ENCODE results near the gene USH1G. TPM values are rescaled to one million over a fixed set of nuclear protein-coding genes. Genes with fewer than 3 reads are reported as not detected.

The USH1G gene
- polyA plus RNA-seq, 1 donor (not counting 4 experiments of a cell fraction or from before 2014, with no cell fraction given): 0.34 TPM

DNA sequence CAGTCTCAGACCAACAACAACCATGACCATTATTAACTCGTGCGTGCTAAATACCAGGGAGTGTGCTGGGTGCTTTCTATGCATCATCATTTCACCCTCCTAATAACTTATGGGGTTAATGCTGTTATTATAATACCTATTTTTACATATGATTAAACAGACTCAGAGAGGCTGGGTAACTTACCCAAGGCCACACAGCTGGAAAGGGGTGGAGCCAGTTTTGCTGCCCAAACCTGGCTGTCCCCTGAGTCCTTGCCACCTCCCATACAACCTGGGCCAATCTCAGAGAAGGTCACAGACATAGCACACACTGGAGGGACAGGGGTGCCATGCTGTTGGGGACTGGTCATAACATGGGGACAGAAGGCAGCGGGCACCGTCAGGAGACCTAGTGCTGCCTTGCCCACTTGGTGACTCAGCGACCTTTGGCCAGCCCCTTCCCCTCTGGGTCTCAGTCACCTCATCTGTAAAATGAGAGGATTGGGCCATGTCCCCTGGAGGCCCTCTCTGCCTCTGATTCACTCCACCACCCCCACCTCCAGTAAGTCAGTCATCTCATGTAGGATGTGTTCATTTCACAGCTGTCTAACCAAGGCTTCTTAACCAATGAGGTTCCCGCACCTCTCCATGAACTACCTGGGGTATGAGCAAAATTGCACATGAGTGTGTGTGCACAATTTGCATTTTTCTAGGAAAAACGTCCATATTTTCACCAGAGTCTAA, 18.2 kb downstream of the USH1G start:
- TF ChIP-seq CTCF (optimal IDR thresholded peaks at IDR 0.05 in 1 of 3, IDR thresholded peaks at IDR 0.05 in 1 of 3, conservative IDR thresholded peaks at IDR 0.05 in 1 of 3; ENCODE audit: extremely low read depth in 1 of 3, insufficient read depth in 2 of 3, low read length in 3 of 3) (no peak), EZH2 (IDR thresholded peaks at IDR 0.05; ENCODE audit: low read length) (no peak)
- H3K9ac ChIP-seq (ENCODE audit: control insufficient read depth, extremely low read depth, insufficient read depth, low read length): no peak overlapping the region
- dilution Hi-C loops (cut with MboI; ENCODE audit: extremely low pct_ligation_motif_present, low sequenced_read_pairs): no loop called here
- H3K9me3 ChIP-seq (ENCODE audit: control insufficient read depth, low read depth, low read length): no peaks in the 10 kb centered on the region
- no peak for DNase-seq (ENCODE audit: low read depth, low spot score)
- FAIRE-seq: no peak
- no peak overlapping the region for H3K27ac ChIP-seq (ENCODE audit: control insufficient read depth, insufficient read depth, low read length)
- no peaks in the 10 kb centered on the region for H3K27me3 ChIP-seq (ENCODE audit: control insufficient read depth, extremely low read depth, insufficient read depth, low read length)
- no peak overlapping the region for H3K4me3 ChIP-seq (ENCODE audit: control insufficient read depth in 2 of 3, extremely low read depth in 1 of 3, insufficient read depth in 2 of 3, low read depth in 1 of 3, low read length in 3 of 3)
- no peaks in the 10 kb centered on the region for H3K9me1 ChIP-seq (ENCODE audit: control insufficient read depth, extremely low read depth, insufficient read depth, low read length)
- no peaks in the 10 kb centered on the region for H3K4me1 ChIP-seq (ENCODE audit: control insufficient read depth, extremely low read depth, insufficient read depth, low read length)
- no peak overlapping the region for H3K4me2 ChIP-seq (ENCODE audit: control insufficient read depth, extremely low read depth, insufficient read depth, low read depth, low read length)
- no peaks in the 10 kb centered on the region for H3K79me2 ChIP-seq (ENCODE audit: control insufficient read depth, insufficient read depth, low read length)
- no peaks in the 10 kb centered on the region for H3K36me3 ChIP-seq (ENCODE audit: control insufficient read depth in 2 of 2, extremely low read depth in 1 of 2, insufficient read depth in 2 of 2, low read length in 2 of 2)
- no peaks in the 10 kb centered on the region for H4K20me1 ChIP-seq (ENCODE audit: control insufficient read depth, extremely low read depth, insufficient read depth, low read length)
- H2AFZ ChIP-seq (ENCODE audit: control insufficient read depth, low read length): no peak overlapping the region

DNA sequence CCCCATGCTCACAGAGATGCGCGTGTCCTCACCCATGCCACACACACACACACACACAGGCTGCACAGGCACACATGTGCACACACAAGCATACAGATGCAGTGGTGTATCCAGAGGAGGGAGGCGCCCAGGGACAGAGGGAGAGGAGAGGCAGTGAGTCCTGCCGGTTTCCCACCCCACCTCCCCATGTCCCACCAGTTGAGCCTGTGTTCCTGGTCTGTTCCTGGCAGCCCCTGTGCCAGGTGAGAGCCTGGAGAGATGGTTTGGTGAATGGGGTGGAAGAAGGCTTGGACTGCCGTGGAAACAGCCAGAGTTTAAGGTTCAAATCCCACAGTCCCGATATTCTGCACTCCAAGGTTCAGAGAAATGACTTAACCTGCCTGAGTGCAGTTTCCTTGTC, 19.4 kb downstream of the USH1G start:
- FAIRE-seq (no peak), DNase-seq (ENCODE audit: low read depth, low spot score) (no peak)
- Histone ChIP-seq H3K27ac (ENCODE audit: control insufficient read depth, insufficient read depth, low read length) (no peak overlapping the region), H3K9me3 (ENCODE audit: control insufficient read depth, low read depth, low read length) (no peaks in the 10 kb centered on the region), H3K4me2 (ENCODE audit: control insufficient read depth, extremely low read depth, insufficient read depth, low read depth, low read length) (no peak overlapping the region), H3K9me1 (ENCODE audit: control insufficient read depth, extremely low read depth, insufficient read depth, low read length) (no peaks in the 10 kb centered on the region), H3K27me3 (ENCODE audit: control insufficient read depth, extremely low read depth, insufficient read depth, low read length) (no peaks in the 10 kb centered on the region), H2AFZ (ENCODE audit: control insufficient read depth, low read length) (no peak overlapping the region), H3K9ac (ENCODE audit: control insufficient read depth, extremely low read depth, insufficient read depth, low read length) (no peak overlapping the region), H3K79me2 (ENCODE audit: control insufficient read depth, insufficient read depth, low read length) (no peaks in the 10 kb centered on the region), H4K20me1 (ENCODE audit: control insufficient read depth, extremely low read depth, insufficient read depth, low read length) (no peaks in the 10 kb centered on the region), H3K4me3 (ENCODE audit: control insufficient read depth in 2 of 3, extremely low read depth in 1 of 3, insufficient read depth in 2 of 3, low read depth in 1 of 3, low read length in 3 of 3) (no peak overlapping the region), H3K4me1 (ENCODE audit: control insufficient read depth, extremely low read depth, insufficient read depth, low read length) (no peaks in the 10 kb centered on the region), H3K36me3 (ENCODE audit: control insufficient read depth in 2 of 2, extremely low read depth in 1 of 2, insufficient read depth in 2 of 2, low read length in 2 of 2) (no peaks in the 10 kb centered on the region)
- dilution Hi-C loops (cut with MboI; ENCODE audit: extremely low pct_ligation_motif_present, low sequenced_read_pairs): no loop called here
- TF ChIP-seq CTCF (optimal IDR thresholded peaks at IDR 0.05 in 1 of 3, IDR thresholded peaks at IDR 0.05 in 1 of 3, conservative IDR thresholded peaks at IDR 0.05 in 1 of 3; ENCODE audit: extremely low read depth in 1 of 3, insufficient read depth in 2 of 3, low read length in 3 of 3): no peak
- no peak for TF ChIP-seq EZH2 (IDR thresholded peaks at IDR 0.05; ENCODE audit: low read length)

Measured in keratinocyte (primary cell).